ENCODE measurements around the gene CNIH2. TPM values are rescaled to one million over a fixed set of nuclear protein-coding genes. Genes with fewer than 3 reads are reported as not detected.

Gene CNIH2
- total RNA-seq, 3 donors from 2014 or later: 1.0 to 1.9 (median 1.3) TPM

- TF ChIP-seq CTCF (IDR thresholded peaks at IDR 0.05): no peak
- no peaks in the 10 kb centered on the region for H3K36me3 ChIP-seq (ENCODE audit: low read depth)
- DNase-seq (peak in 1 of 3 donors; percentile 30), ATAC-seq (no peak)
- H3K9me3 ChIP-seq: no peaks in the 10 kb centered on the region
- intact Hi-C loops (cut with DNase I, micrococcal nuclease): no loop called here
- H3K4me3 ChIP-seq: no peak overlapping the region
- H3K4me1 ChIP-seq (ENCODE audit: low read depth): peaks cover 18% of the 10 kb centered on the region
Measured at GRCh38 chr11:66283461-66284105, 5.6 kb downstream of the CNIH2 start.

GRCh38 chr11:66284526-66285078 lies 6.6 kb downstream of the CNIH2 start:
- DNase-seq: peak in 1 of 3 donors; percentile 26
- Histone ChIP-seq H3K4me3 (no peak overlapping the region), H3K36me3 (ENCODE audit: low read depth) (no peaks in the 10 kb centered on the region), H3K9me3 (no peaks in the 10 kb centered on the region), H3K4me1 (ENCODE audit: low read depth) (peaks cover 21% of the 10 kb centered on the region)
- TF ChIP-seq CTCF (IDR thresholded peaks at IDR 0.05): no peak
- intact Hi-C loops (cut with DNase I, micrococcal nuclease): no loop called here
- no peak for ATAC-seq

DNA sequence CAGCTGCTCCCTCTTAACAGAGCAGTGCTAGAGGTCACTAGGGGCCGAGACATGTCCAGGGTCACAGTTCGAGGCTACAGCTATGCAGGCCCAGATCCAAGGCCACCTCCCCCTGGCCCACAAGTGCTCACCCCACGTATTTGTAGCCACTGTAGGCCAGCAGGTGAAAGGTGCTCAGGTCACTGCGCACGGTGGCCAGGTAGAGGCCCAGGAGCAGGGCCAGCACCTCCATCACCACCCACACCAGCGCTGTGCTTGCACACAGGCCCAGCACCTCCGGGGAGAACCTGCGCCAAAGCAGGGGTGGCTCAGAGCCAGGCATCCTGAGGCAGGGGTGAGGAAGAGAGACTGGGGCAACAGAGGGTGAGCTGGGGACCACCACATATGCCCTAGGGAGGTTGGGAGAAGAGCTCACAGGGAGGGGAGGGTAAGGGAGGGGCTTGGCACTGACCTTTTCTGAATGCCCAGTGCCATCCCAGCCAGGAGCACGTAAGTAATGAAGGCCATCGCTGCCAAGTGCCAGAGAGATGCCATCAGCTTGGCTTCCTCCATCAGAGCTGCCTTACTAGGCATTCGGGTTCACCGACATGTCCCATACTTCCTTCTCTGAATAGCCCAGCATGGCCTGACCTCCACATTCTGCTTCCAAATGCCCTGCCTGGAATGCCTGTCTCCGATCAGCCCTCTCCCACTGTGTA lies 7.4 kb downstream of the CNIH2 start:
- no peaks in the 10 kb centered on the region for H3K36me3 ChIP-seq (ENCODE audit: low read depth)
- intact Hi-C loops (cut with DNase I, micrococcal nuclease): no loop called here
- H3K9me3 ChIP-seq: no peaks in the 10 kb centered on the region
- ATAC-seq: no peak
- DNase-seq: peak in 1 of 3 donors; percentile 14
- peaks cover 27% of the 10 kb centered on the region for H3K4me1 ChIP-seq (ENCODE audit: low read depth)
- TF ChIP-seq CTCF (IDR thresholded peaks at IDR 0.05): no peak
- no peak overlapping the region for H3K4me3 ChIP-seq

DNA sequence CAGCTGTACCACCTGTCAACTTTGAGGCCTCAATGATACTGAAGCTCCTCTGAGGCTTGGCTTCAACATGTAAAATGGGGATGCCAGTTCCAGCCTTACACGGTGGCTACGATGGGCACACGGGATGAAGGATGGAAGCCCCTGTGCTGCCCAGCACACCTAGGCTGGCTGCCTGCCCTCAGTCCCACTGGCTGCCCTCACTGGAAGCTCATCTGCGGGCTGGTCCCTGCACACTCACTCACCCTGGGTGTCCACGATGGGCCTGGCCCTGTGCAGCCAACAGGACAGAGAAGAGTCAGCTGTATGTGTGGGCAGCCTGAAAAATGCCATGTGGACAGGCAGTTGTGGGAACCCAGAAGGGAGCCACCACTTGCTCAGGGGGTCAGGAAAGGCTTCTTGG lies 8.7 kb downstream of the CNIH2 start:
- intact Hi-C loops (cut with DNase I, micrococcal nuclease): no loop called here
- peaks cover 31% of the 10 kb centered on the region for H3K4me1 ChIP-seq (ENCODE audit: low read depth)

More for the DNA sequence above, 8.7 kb downstream of the CNIH2 start:
- ATAC-seq: no peak
- no peak for TF ChIP-seq CTCF (IDR thresholded peaks at IDR 0.05)
- no peaks in the 10 kb centered on the region for H3K9me3 ChIP-seq
- no peaks in the 10 kb centered on the region for H3K36me3 ChIP-seq (ENCODE audit: low read depth)
- no peak for DNase-seq
- H3K4me3 ChIP-seq: no peak overlapping the region

Data from mucosa of descending colon (tissue), 3 donors.